Endothelial cell (in vitro differentiated cells): ENCODE results near the gene NACAD. TPM values are rescaled to one million over a fixed set of nuclear protein-coding genes. Genes with fewer than 3 reads are reported as not detected.
A peak's percentile ranks its signal among the peaks of the same experiment; 100 is the strongest.
"Not testable (repeated sequence)": the region's sequence is repeated elsewhere in the genome, so short reads cannot be mapped to it uniquely, and the experiment has no call there.

Source experiments
- DNase-seq: peaks from one replicate; pipeline ENCODE4 v3.0.0; 2021; ENCODE audit warnings: low spot score
- H3K27ac Mint-ChIP-seq: one replicate; pipeline ENCODE4 v1.8.0; 2021; ENCODE audit warnings: mixed read lengths, inconsistent platforms; ENCODE audit not compliant: unreplicated experiment
- H3K27me3 Mint-ChIP-seq: one replicate; pipeline ENCODE4 v1.8.0; 2021; ENCODE audit warnings: mild to moderate bottlenecking, moderate library complexity, mixed read lengths, inconsistent platforms; ENCODE audit not compliant: unreplicated experiment
- H3K36me3 Mint-ChIP-seq: one replicate; pipeline ENCODE4 v1.8.0; 2021; ENCODE audit warnings: mild to moderate bottlenecking, low read depth, mixed read lengths, inconsistent platforms; ENCODE audit not compliant: unreplicated experiment
- H3K4me1 Mint-ChIP-seq: one replicate; pipeline ENCODE4 v1.8.0; 2021; ENCODE audit warnings: mild to moderate bottlenecking, mixed read lengths, inconsistent platforms; ENCODE audit not compliant: unreplicated experiment
- H3K4me3 Mint-ChIP-seq: one replicate; pipeline ENCODE4 v1.8.0; 2021; ENCODE audit warnings: mild to moderate bottlenecking, mixed read lengths, inconsistent platforms; ENCODE audit not compliant: unreplicated experiment
- H3K9me3 Mint-ChIP-seq: one replicate; pipeline ENCODE4 v1.8.0; 2021; ENCODE audit warnings: mixed read lengths, inconsistent platforms; ENCODE audit not compliant: unreplicated experiment
- total RNA-seq: library from RNA; stranded (reverse); fragmentation: NEBNext Ultra II Directional; extraction: Animal tissue kit (Norgen Biotek cat#: 25700); gene quantifications from one replicate; pipeline ENCODE4 v1.2.1, GENCODE V29; 2021; ENCODE audit not compliant: unreplicated experiment
- TF ChIP-seq, protein P1 (sequence below): fragments of 200-600 bp; sonication (generic); IDR thresholded peaks from one replicate; pipeline ENCODE4 v1.5.0; 2021; ENCODE audit warnings: antibody characterized with exemption; ENCODE audit not compliant: unreplicated experiment

NACAD gene
- total RNA-seq, 1 donor from 2014 or later, result 3.5 TPM

- Mint-ChIP-seq H3K4me1 (peaks cover 13% of the 10 kb centered on the region), H3K4me3 (no peak overlapping the region), H3K27ac (no peak overlapping the region), H3K9me3 (no peaks in the 10 kb centered on the region), H3K27me3 (peaks cover 18% of the 10 kb centered on the region), H3K36me3 (no peaks in the 10 kb centered on the region)
- TF ChIP-seq, protein P1, sequence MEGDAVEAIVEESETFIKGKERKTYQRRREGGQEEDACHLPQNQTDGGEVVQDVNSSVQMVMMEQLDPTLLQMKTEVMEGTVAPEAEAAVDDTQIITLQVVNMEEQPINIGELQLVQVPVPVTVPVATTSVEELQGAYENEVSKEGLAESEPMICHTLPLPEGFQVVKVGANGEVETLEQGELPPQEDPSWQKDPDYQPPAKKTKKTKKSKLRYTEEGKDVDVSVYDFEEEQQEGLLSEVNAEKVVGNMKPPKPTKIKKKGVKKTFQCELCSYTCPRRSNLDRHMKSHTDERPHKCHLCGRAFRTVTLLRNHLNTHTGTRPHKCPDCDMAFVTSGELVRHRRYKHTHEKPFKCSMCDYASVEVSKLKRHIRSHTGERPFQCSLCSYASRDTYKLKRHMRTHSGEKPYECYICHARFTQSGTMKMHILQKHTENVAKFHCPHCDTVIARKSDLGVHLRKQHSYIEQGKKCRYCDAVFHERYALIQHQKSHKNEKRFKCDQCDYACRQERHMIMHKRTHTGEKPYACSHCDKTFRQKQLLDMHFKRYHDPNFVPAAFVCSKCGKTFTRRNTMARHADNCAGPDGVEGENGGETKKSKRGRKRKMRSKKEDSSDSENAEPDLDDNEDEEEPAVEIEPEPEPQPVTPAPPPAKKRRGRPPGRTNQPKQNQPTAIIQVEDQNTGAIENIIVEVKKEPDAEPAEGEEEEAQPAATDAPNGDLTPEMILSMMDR, result no peak
- DNase-seq, result no peak
These were observed 27.3 kb upstream of the NACAD start for GRCh38 chr7:45116048-45116447.

DNA sequence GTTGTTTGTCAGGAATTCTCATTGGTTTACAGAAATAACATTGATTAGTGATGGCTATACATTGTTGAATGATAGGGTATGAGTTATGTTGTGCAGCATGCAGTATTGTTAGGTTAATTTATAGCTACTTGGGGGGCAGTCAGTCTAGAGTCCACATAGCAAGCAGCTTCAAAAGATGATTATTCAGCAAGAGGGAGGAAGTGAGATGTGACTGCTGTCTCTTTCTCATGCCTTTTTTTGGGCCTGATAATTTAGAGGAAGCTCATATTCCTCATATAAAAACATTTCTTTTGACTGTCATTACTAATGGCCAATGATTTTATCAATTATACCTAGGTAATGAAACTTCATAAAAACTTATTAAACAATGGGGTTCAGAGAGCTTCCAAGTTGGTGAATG, 26.2 kb upstream of the NACAD start:
- no peak for DNase-seq
- H3K27me3 Mint-ChIP-seq, result peaks cover 19% of the 10 kb centered on the region
- H3K4me1 Mint-ChIP-seq, result peaks cover 19% of the 10 kb centered on the region
- TF ChIP-seq, protein P1, result no peak
- H3K27ac Mint-ChIP-seq, result no peak overlapping the region
- H3K9me3 Mint-ChIP-seq, result no peaks in the 10 kb centered on the region
- no peak overlapping the region for H3K4me3 Mint-ChIP-seq
- H3K36me3 Mint-ChIP-seq, result no peaks in the 10 kb centered on the region

- not testable (repeated sequence) for H3K36me3 Mint-ChIP-seq, H3K27ac Mint-ChIP-seq, H3K4me3 Mint-ChIP-seq, DNase-seq, H3K9me3 Mint-ChIP-seq
- Mint-ChIP-seq H3K27me3 (peaks cover 15% of the 10 kb centered on the region), H3K4me1 (peaks cover 20% of the 10 kb centered on the region)
These were observed 25.5 kb upstream of the NACAD start for GRCh38 chr7:45114257-45114656.

- TF ChIP-seq, protein P1, result no peak
- Mint-ChIP-seq H3K4me3 (peak overlapping the region; percentile 98), H3K36me3 (peaks cover 6% of the 10 kb centered on the region), H3K9me3 (no peaks in the 10 kb centered on the region), H3K27me3 (peaks cover 10% of the 10 kb centered on the region), H3K27ac (peak overlapping the region; percentile 36), H3K4me1 (peaks cover 20% of the 10 kb centered on the region)
- no peak for DNase-seq
These were observed 23.9 kb upstream of the NACAD start for GRCh38 chr7:45112648-45113047.

DNA sequence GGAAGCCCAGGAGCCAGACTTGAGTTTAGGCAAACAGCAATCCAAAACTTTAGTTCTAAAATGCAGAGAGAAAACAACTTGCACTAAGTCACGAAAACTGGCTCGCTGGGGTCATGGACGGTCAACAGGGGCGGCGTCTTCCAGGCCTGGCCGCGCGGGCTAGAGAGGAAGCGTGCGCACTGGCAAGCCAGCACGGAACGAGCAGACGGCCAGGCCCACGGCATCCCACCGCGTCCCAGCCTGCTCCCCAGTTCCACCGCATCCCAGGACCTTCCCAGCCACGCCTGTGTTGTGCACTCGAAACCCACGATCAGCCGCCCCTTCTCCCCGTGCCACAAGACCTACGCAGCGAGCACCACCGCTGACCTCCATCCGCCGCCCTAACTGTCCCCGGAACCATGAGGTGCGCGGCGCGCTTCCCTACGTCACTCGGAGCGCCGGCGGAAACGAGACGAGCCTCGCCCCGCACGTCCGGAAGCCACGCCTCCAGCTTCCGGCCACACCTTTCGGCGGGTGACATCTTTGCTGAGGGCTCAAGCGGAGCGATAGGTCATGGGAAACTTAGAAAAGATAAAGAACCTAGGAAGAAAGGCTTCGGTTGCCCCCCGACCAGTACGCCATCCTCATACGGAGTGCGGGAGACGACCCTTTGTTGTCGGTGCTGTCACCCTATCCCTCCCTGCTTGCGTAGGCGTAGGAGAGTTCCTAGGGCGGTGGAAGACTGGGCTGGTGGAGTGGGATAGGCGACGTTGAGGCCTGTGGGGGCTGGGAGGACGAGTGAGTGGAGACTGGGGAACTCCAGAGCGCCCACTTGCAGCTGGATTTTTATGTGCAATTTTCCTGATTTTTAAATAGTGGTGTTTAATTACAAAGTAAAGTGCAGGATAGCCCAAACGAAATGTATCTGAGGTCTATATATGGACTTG, 22.8 kb upstream of the NACAD start, which contains the start of gene TBRG4:
TSS of gene TBRG4 (minus strand) at position 400 of the 926 bp plus-strand sequence. CDS start 2,460 bp downstream, outside the sequence.
- TF ChIP-seq, protein P1, result no peak
- Mint-ChIP-seq H3K9me3 (no peaks in the 10 kb centered on the region), H3K27me3 (peaks cover 11% of the 10 kb centered on the region), H3K36me3 (peaks cover 11% of the 10 kb centered on the region), H3K4me3 (peak within 1 kb of the TSS; percentile 98), H3K27ac (peak within 1 kb of the TSS; percentile 98), H3K4me1 (peaks cover 20% of the 10 kb centered on the region)
- peak; percentile 89 for DNase-seq
